ENCODE results near the gene ZNF805. TPM values are rescaled to one million over a fixed set of nuclear protein-coding genes. Genes with fewer than 3 reads are reported as not detected.

The ZNF805 gene
- total RNA-seq, 1 experiment from 2014 or later: 18.2 TPM

- Mint-ChIP-seq H3K9me3 (no peaks in the 10 kb centered on the region), H3K27ac (no peak overlapping the region; the same call in none of the 2 replicates), H3K4me3 (no peak overlapping the region), H3K27me3 (ENCODE audit: low read depth) (no peaks in the 10 kb centered on the region; the same call in 1 of the 2 replicates), H3K4me1 (peaks cover 14% of the 10 kb centered on the region), H3K36me3 (peaks cover 17% of the 10 kb centered on the region)
- ChIA-PET POLR2A (no interaction called here), CTCF (no interaction called here)
- no peak for DNase-seq (ENCODE audit: low spot score)
- TF ChIP-seq CREB1 (CRISPR knock-in tag; IDR thresholded peaks at IDR 0.05) (no peak), JUN (CRISPR knock-in tag; IDR thresholded peaks at IDR 0.05) (no peak), CBFB (CRISPR knock-in tag; IDR thresholded peaks at IDR 0.05; ENCODE audit: low read depth) (no peak), ZNF416 (CRISPR knock-in tag; IDR thresholded peaks at IDR 0.05) (no peak), FOXJ3 (CRISPR knock-in tag; IDR thresholded peaks at IDR 0.05; ENCODE audit: borderline replicate concordance) (no peak), STAT6 (CRISPR knock-in tag; conservative IDR thresholded peaks at IDR 0.05; ENCODE audit: low read depth) (no peak), SP1 (CRISPR knock-in tag; conservative IDR thresholded peaks at IDR 0.05) (no peak)
- ATAC-seq: no peak
These were observed 40.5 kb downstream of the ZNF805 start for GRCh38 chr19:57280962-57281400.

- ChIA-PET CTCF (no interaction called here), POLR2A (no interaction called here)
- Mint-ChIP-seq H3K36me3 (peaks cover 25% of the 10 kb centered on the region), H3K4me3 (no peak overlapping the region), H3K27me3 (ENCODE audit: low read depth) (no peaks in the 10 kb centered on the region; the same call in 1 of the 2 replicates), H3K27ac (peak overlapping the region; percentile 49; the same call in 1 of the 2 replicates), H3K4me1 (peaks cover 14% of the 10 kb centered on the region), H3K9me3 (no peaks in the 10 kb centered on the region)
- ATAC-seq (no peak), DNase-seq (ENCODE audit: low spot score) (no peak)
- TF ChIP-seq, protein P1, sequence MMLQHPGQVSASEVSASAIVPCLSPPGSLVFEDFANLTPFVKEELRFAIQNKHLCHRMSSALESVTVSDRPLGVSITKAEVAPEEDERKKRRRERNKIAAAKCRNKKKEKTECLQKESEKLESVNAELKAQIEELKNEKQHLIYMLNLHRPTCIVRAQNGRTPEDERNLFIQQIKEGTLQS (CRISPR knock-in tag; conservative IDR thresholded peaks at IDR 0.05): no peak
- TF ChIP-seq JAZF1 (CRISPR knock-in tag; IDR thresholded peaks at IDR 0.05) (no peak), ARID4B (CRISPR knock-in tag; IDR thresholded peaks at IDR 0.05; ENCODE audit: borderline replicate concordance) (no peak), SMAD4 (CRISPR knock-in tag; IDR thresholded peaks at IDR 0.05) (no peak), NR1H2 (CRISPR knock-in tag; IDR thresholded peaks at IDR 0.05) (no peak)
- TF ChIP-seq, protein P2, sequence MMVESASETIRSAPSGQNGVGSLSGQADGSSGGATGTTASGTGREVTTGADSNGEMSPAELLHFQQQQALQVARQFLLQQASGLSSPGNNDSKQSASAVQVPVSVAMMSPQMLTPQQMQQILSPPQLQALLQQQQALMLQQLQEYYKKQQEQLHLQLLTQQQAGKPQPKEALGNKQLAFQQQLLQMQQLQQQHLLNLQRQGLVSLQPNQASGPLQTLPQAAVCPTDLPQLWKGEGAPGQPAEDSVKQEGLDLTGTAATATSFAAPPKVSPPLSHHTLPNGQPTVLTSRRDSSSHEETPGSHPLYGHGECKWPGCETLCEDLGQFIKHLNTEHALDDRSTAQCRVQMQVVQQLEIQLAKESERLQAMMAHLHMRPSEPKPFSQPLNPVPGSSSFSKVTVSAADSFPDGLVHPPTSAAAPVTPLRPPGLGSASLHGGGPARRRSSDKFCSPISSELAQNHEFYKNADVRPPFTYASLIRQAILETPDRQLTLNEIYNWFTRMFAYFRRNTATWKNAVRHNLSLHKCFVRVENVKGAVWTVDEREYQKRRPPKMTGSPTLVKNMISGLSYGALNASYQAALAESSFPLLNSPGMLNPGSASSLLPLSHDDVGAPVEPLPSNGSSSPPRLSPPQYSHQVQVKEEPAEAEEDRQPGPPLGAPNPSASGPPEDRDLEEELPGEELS (CRISPR knock-in tag; IDR thresholded peaks at IDR 0.05): no peak
These were observed 41.7 kb downstream of the ZNF805 start for GRCh38 chr19:57282011-57282643.
